NB4 (cell line): ENCODE measurements around the gene PDLIM5.

Experiments
- DNase-seq: peaks from one replicate; pipeline ENCODE4 v3.0.0; 2010; ENCODE audit warnings: low read depth
- H3K4me3 ChIP-seq: one replicate; pipeline ENCODE4 v1.5.1; 2011; ENCODE audit warnings: mild to moderate bottlenecking, low read depth, low read length, moderate library complexity
- CTCF ChIP-seq: IDR thresholded peaks from one replicate; pipeline ENCODE4 v1.5.1; 2012; ENCODE audit warnings: low read depth, low read length
- MAX ChIP-seq: IDR thresholded peaks from 2 replicates; pipeline ENCODE4 v1.6.1; 2011; ENCODE audit warnings: low read depth, low read length
- MYC ChIP-seq: IDR thresholded peaks from 2 replicates; pipeline ENCODE4 v1.6.1; 2011; ENCODE audit warnings: low read depth, low read length
- POLR2A ChIP-seq: IDR thresholded peaks from 2 replicates; pipeline ENCODE4 v1.6.1; 2011; ENCODE audit warnings: mild to moderate bottlenecking; ENCODE audit not compliant: insufficient read length; ENCODE audit errors: extremely low read depth

The PDLIM5 gene

GRCh38 chr4:94649381-94650133, 197.8 kb downstream of the PDLIM5 start:
- TF ChIP-seq POLR2A (no peak), MYC (no peak), MAX (no peak), CTCF (no peak)
- DNase-seq = no peak
- no peak overlapping the region for H3K4me3 ChIP-seq

GRCh38 chr4:94650134-94650495, 198.4 kb downstream of the PDLIM5 start:
- H3K4me3 ChIP-seq = no peak overlapping the region

GRCh38 chr4:94650690-94651089, 198.9 kb downstream of the PDLIM5 start:
- no peak for DNase-seq

More at GRCh38 chr4:94650134-94650495, 198.4 kb downstream of the PDLIM5 start:
- TF ChIP-seq MYC (no peak), CTCF (no peak), POLR2A (no peak), MAX (no peak)
- DNase-seq = no peak

GRCh38 chr4:94653095-94653649, 201.4 kb downstream of the PDLIM5 start:
- no peak overlapping the region for H3K4me3 ChIP-seq
- TF ChIP-seq CTCF = no peak
- TF ChIP-seq MAX = no peak
- TF ChIP-seq MYC = no peak
- TF ChIP-seq POLR2A = no peak
- no peak for DNase-seq

More at GRCh38 chr4:94650690-94651089, 198.9 kb downstream of the PDLIM5 start:
- no peak overlapping the region for H3K4me3 ChIP-seq
- TF ChIP-seq CTCF (no peak), POLR2A (no peak), MAX (no peak), MYC (no peak)

GRCh38 chr4:94653984-94654609, 202.4 kb downstream of the PDLIM5 start:
- TF ChIP-seq MAX (no peak), POLR2A (no peak), MYC (no peak), CTCF (no peak)
- DNase-seq = no peak
- no peak overlapping the region for H3K4me3 ChIP-seq
